SU-DHL-6 (cell line): ENCODE results near the gene MUC12.

Experiments used
- H2AFZ ChIP-seq: fragments of 200-600 bp; sonication (generic); 2 replicates; pipeline ENCODE4 v1.6.1; 2014; ENCODE audit warnings: low read depth, mild to moderate bottlenecking, moderate library complexity, mixed read lengths, antibody characterized with exemption, low read length; ENCODE audit not compliant: severe bottlenecking
- H3F3A ChIP-seq: fragments of 200-600 bp; shearing (Covaris generic); 2 replicates; pipeline ENCODE4 v1.6.0; 2016; ENCODE audit warnings: antibody characterized with exemption, mild to moderate bottlenecking; ENCODE audit not compliant: insufficient read depth
- H3K27ac ChIP-seq: fragments of 200-600 bp; sonication (generic); 2 replicates; pipeline ENCODE4 v1.5.1; 2016; ENCODE audit warnings: low read depth, mild to moderate bottlenecking, low read length, moderate library complexity, mixed read lengths
- H3K27me3 ChIP-seq: fragments of 200-600 bp; sonication (generic), shearing (Covaris generic); 2 replicates; pipeline ENCODE4 v1.6.0; 2014; ENCODE audit warnings: mild to moderate bottlenecking, low read length
- H3K36me3 ChIP-seq: fragments of 200-600 bp; sonication (generic); 2 replicates; pipeline ENCODE4 v1.6.1; 2014; ENCODE audit warnings: mild to moderate bottlenecking, low read length, mixed read lengths
- H3K4me2 ChIP-seq: fragments of 300-600, 200-600 bp; shearing (Covaris generic), sonication (generic); 2 replicates; pipeline ENCODE4 v1.6.0; 2014; ENCODE audit warnings: low read length, low read depth, mild to moderate bottlenecking; ENCODE audit not compliant: poor library complexity, severe bottlenecking
- H3K4me3 ChIP-seq: fragments of 200-600 bp; sonication (generic); 2 replicates; pipeline ENCODE4 v1.5.1; 2014; ENCODE audit warnings: antibody characterized with exemption, low read length, mild to moderate bottlenecking, mixed read lengths; ENCODE audit not compliant: insufficient read depth, poor library complexity, severe bottlenecking
- H3K79me2 ChIP-seq: fragments of 200-600 bp; sonication (generic); 2 replicates; pipeline ENCODE4 v1.6.1; 2014; ENCODE audit warnings: mild to moderate bottlenecking, low read length, moderate library complexity; ENCODE audit not compliant: insufficient read depth
- H3K9ac ChIP-seq: fragments of 200-600 bp; sonication (generic); 2 replicates; pipeline ENCODE4 v1.7.0; 2014; ENCODE audit warnings: mild to moderate bottlenecking, low read length
- H3K9me2 ChIP-seq: fragments of 200-600 bp; sonication (generic); replicated peaks from 2 replicates; pipeline ENCODE4 v1.6.1; 2014; ENCODE audit warnings: low read length; ENCODE audit not compliant: insufficient read depth
- H3K9me3 ChIP-seq: fragments of 200-600 bp; sonication (generic); 2 replicates; pipeline ENCODE4 v1.6.1; 2014; ENCODE audit warnings: low read length, mixed read lengths; ENCODE audit not compliant: insufficient read depth
- H4K20me1 ChIP-seq: fragments of 200-600 bp; sonication (generic); 2 replicates; pipeline ENCODE4 v1.6.1; 2014; ENCODE audit warnings: low read depth, mild to moderate bottlenecking, antibody characterized with exemption, low read length, moderate library complexity, mixed read lengths
- CTCF ChIP-seq: fragments of 200-600 bp; sonication (generic); IDR thresholded peaks from one replicate; pipeline ENCODE4 v1.5.1; 2017; ENCODE audit warnings: antibody characterized with exemption, mild to moderate bottlenecking, low read length, moderate library complexity; ENCODE audit not compliant: insufficient read depth, poor library complexity, severe bottlenecking
- EZH2phosphoT487 ChIP-seq: fragments of 200-600 bp; sonication (generic), shearing (Covaris generic); conservative IDR thresholded peaks from 2 replicates; pipeline ENCODE4 v1.6.1; 2018; ENCODE audit warnings: mild to moderate bottlenecking, antibody characterized with exemption, low read length, moderate library complexity, mixed read lengths

The MUC12 gene

GRCh38 chr7:101066141-101066832 lies 96.9 kb downstream of the MUC12 start:
- Histone ChIP-seq H3K9ac (no peak overlapping the region), H3K27ac (no peak overlapping the region), H3K79me2 (no peaks in the 10 kb centered on the region), H3K9me2 (no peaks in the 10 kb centered on the region), H2AFZ (no peak overlapping the region), H3F3A (no peaks in the 10 kb centered on the region), H3K4me2 (no peak overlapping the region), H4K20me1 (no peaks in the 10 kb centered on the region), H3K9me3 (no peaks in the 10 kb centered on the region), H3K4me3 (no peak overlapping the region), H3K36me3 (no peaks in the 10 kb centered on the region), H3K27me3 (no peaks in the 10 kb centered on the region; the same call in 1 of the 2 replicates)
- TF ChIP-seq EZH2phosphoT487 (no peak), CTCF (no peak)

- Histone ChIP-seq H3K36me3 (no peaks in the 10 kb centered on the region), H2AFZ (no peak overlapping the region), H3F3A (no peaks in the 10 kb centered on the region), H3K27ac (no peak overlapping the region), H4K20me1 (no peaks in the 10 kb centered on the region), H3K9me3 (no peaks in the 10 kb centered on the region), H3K27me3 (no peaks in the 10 kb centered on the region; the same call in 1 of the 2 replicates), H3K9ac (no peak overlapping the region), H3K9me2 (no peaks in the 10 kb centered on the region), H3K79me2 (no peaks in the 10 kb centered on the region), H3K4me3 (no peak overlapping the region), H3K4me2 (no peak overlapping the region)
- TF ChIP-seq EZH2phosphoT487: no peak
Observed at GRCh38 chr7:101066833-101067177, 97.4 kb downstream of the MUC12 start.

- Histone ChIP-seq H3K9me3 (no peaks in the 10 kb centered on the region), H2AFZ (no peak overlapping the region), H3K27ac (no peak overlapping the region), H3F3A (no peaks in the 10 kb centered on the region), H3K4me3 (no peak overlapping the region), H3K36me3 (no peaks in the 10 kb centered on the region), H3K4me2 (no peak overlapping the region), H4K20me1 (no peaks in the 10 kb centered on the region), H3K9me2 (no peaks in the 10 kb centered on the region), H3K79me2 (no peaks in the 10 kb centered on the region), H3K27me3 (no peaks in the 10 kb centered on the region; the same call in 1 of the 2 replicates), H3K9ac (no peak overlapping the region)
- TF ChIP-seq EZH2phosphoT487 (no peak), CTCF (no peak)
Observed at GRCh38 chr7:101068401-101068800, 99.0 kb downstream of the MUC12 start.
